GM18861 (cell line): ENCODE data around the gene PSKH1.
"Not testable (repeated sequence)": the region's sequence is repeated elsewhere in the genome, so short reads cannot be mapped to it uniquely, and the experiment has no call there.

ENCODE experiments used
- ATAC-seq: cut with Tn5 transposase; IDR thresholded peaks from one replicate; pipeline ENCODE4 v1.9.1; 2021; ENCODE audit not compliant: unreplicated experiment

Gene PSKH1

GRCh38 chr16:67923414-67924116, 30.5 kb downstream of the PSKH1 start:
- ATAC-seq, result no peak

GRCh38 chr16:67924140-67924906, 31.3 kb downstream of the PSKH1 start:
- ATAC-seq, result no peak

GRCh38 chr16:67926181-67926750, 33.2 kb downstream of the PSKH1 start:
- no peak for ATAC-seq

GRCh38 chr16:67927131-67927941, 34.3 kb downstream of the PSKH1 start:
- ATAC-seq, result no peak

- no peak for ATAC-seq
Observed at GRCh38 chr16:67928147-67928546, 35.1 kb downstream of the PSKH1 start.

GRCh38 chr16:67928561-67929364, 35.7 kb downstream of the PSKH1 start:
- no peak for ATAC-seq

- ATAC-seq, result no peak
Observed at GRCh38 chr16:67930191-67930590, 37.1 kb downstream of the PSKH1 start.

- ATAC-seq, result no peak
Observed at GRCh38 chr16:67930678-67931211, 37.7 kb downstream of the PSKH1 start.

- no peak for ATAC-seq
Observed at GRCh38 chr16:67931712-67932461, 38.8 kb downstream of the PSKH1 start, which contains the start of gene CTRL. TSS of gene CTRL (minus strand) at chr16:67931862. CDS start at chr16:67931852, 10 bp downstream.

- ATAC-seq, result no peak
Observed at GRCh38 chr16:67932462-67932840, 39.4 kb downstream of the PSKH1 start.

- no peak for ATAC-seq
Observed at GRCh38 chr16:67933805-67934204, 40.8 kb downstream of the PSKH1 start.

GRCh38 chr16:67934306-67935100, 41.4 kb downstream of the PSKH1 start:
- ATAC-seq, result no peak

GRCh38 chr16:67935101-67935401, 42.0 kb downstream of the PSKH1 start:
- no peak for ATAC-seq

- ATAC-seq, result peak; percentile 79
Observed at GRCh38 chr16:67935402-67936123, 42.5 kb downstream of the PSKH1 start.

- ATAC-seq, result no peak
Observed at GRCh38 chr16:67936124-67936879, 43.2 kb downstream of the PSKH1 start, which contains the start of gene PSMB10. TSS of gene PSMB10 (minus strand) at chr16:67936850. CDS start at chr16:67936749, 101 bp downstream.

- peak; percentile 69 for ATAC-seq
Observed at GRCh38 chr16:67936880-67937605, 44.0 kb downstream of the PSKH1 start.

GRCh38 chr16:67937713-67938112, 44.7 kb downstream of the PSKH1 start:
- ATAC-seq, result not testable (repeated sequence)
